ENCODE results near the gene C6. TPM values are rescaled to one million over a fixed set of nuclear protein-coding genes. Genes with fewer than 3 reads are reported as not detected.

The C6 gene
- total RNA-seq, 1 donor from 2014 or later, result not detected

- Mint-ChIP-seq H3K36me3 (ENCODE audit: low read depth, unreplicated experiment) (no peaks in the 10 kb centered on the region), H3K4me3 (ENCODE audit: unreplicated experiment) (no peak overlapping the region), H3K9me3 (ENCODE audit: unreplicated experiment) (no peaks in the 10 kb centered on the region), H3K27ac (ENCODE audit: unreplicated experiment) (no peak overlapping the region), H3K4me1 (ENCODE audit: unreplicated experiment) (no peaks in the 10 kb centered on the region), H3K27me3 (ENCODE audit: unreplicated experiment) (no peaks in the 10 kb centered on the region)
- DNase-seq (ENCODE audit: low spot score), result no peak
- no peak for TF ChIP-seq CTCF (IDR thresholded peaks at IDR 0.05; ENCODE audit: unreplicated experiment)
These were observed 115.7 kb downstream of the C6 start for GRCh38 chr5:41097642-41098041.

- no peak for DNase-seq (ENCODE audit: low spot score)
- no peaks in the 10 kb centered on the region for H3K9me3 Mint-ChIP-seq (ENCODE audit: unreplicated experiment)
- H3K36me3 Mint-ChIP-seq (ENCODE audit: low read depth, unreplicated experiment), result no peaks in the 10 kb centered on the region
- H3K4me1 Mint-ChIP-seq (ENCODE audit: unreplicated experiment), result no peaks in the 10 kb centered on the region
- H3K27ac Mint-ChIP-seq (ENCODE audit: unreplicated experiment), result no peak overlapping the region
- H3K4me3 Mint-ChIP-seq (ENCODE audit: unreplicated experiment), result no peak overlapping the region
- H3K27me3 Mint-ChIP-seq (ENCODE audit: unreplicated experiment), result no peaks in the 10 kb centered on the region
- no peak for TF ChIP-seq CTCF (IDR thresholded peaks at IDR 0.05; ENCODE audit: unreplicated experiment)
These were observed 117.8 kb downstream of the C6 start for GRCh38 chr5:41095324-41096101.

GRCh38 chr5:41094871-41095270, 118.5 kb downstream of the C6 start:
- no peak for DNase-seq (ENCODE audit: low spot score)
- no peaks in the 10 kb centered on the region for H3K4me1 Mint-ChIP-seq (ENCODE audit: unreplicated experiment)
- no peak for TF ChIP-seq CTCF (IDR thresholded peaks at IDR 0.05; ENCODE audit: unreplicated experiment)
- H3K27ac Mint-ChIP-seq (ENCODE audit: unreplicated experiment), result no peak overlapping the region
- no peak overlapping the region for H3K4me3 Mint-ChIP-seq (ENCODE audit: unreplicated experiment)
- no peaks in the 10 kb centered on the region for H3K36me3 Mint-ChIP-seq (ENCODE audit: low read depth, unreplicated experiment)
- no peaks in the 10 kb centered on the region for H3K27me3 Mint-ChIP-seq (ENCODE audit: unreplicated experiment)
- H3K9me3 Mint-ChIP-seq (ENCODE audit: unreplicated experiment), result no peaks in the 10 kb centered on the region

- no peak overlapping the region for H3K4me3 Mint-ChIP-seq (ENCODE audit: unreplicated experiment)
These were observed 119.5 kb downstream of the C6 start for GRCh38 chr5:41093803-41094202.

More at GRCh38 chr5:41093803-41094202, 119.5 kb downstream of the C6 start:
- H3K27me3 Mint-ChIP-seq (ENCODE audit: unreplicated experiment), result no peaks in the 10 kb centered on the region
- no peaks in the 10 kb centered on the region for H3K4me1 Mint-ChIP-seq (ENCODE audit: unreplicated experiment)
- no peak for TF ChIP-seq CTCF (IDR thresholded peaks at IDR 0.05; ENCODE audit: unreplicated experiment)
- H3K36me3 Mint-ChIP-seq (ENCODE audit: low read depth, unreplicated experiment), result no peaks in the 10 kb centered on the region
- H3K27ac Mint-ChIP-seq (ENCODE audit: unreplicated experiment), result no peak overlapping the region
- H3K9me3 Mint-ChIP-seq (ENCODE audit: unreplicated experiment), result no peaks in the 10 kb centered on the region
- no peak for DNase-seq (ENCODE audit: low spot score)

Other genes starting within 250 kb of the C6 start
- gene MROH2B, start 142.2 kb downstream of the C6 start, total RNA-seq (ENCODE audit: unreplicated experiment), result 0.44 TPM

Data from endothelial cell (in vitro differentiated cells).